GM23338 (cell line): ENCODE data around the gene CLPTM1L.

Source experiments
- CREB1 ChIP-seq: fragments of 250-450 bp; sonication (Bioruptor Pico); IDR thresholded peaks from 2 replicates; pipeline ENCODE4 v1.5.0; 2020; ENCODE audit warnings: low read depth, mild to moderate bottlenecking, moderate library complexity
- CTCF ChIP-seq, 2 experiments: fragments of 200-600 bp in 1 of 2; sonication (generic) in 1 of 2; conservative IDR thresholded peaks; 2 replicates each; pipeline versions ENCODE4 v1.5.1 to v1.6.1; 2016 to 2017; ENCODE audit warnings: antibody characterized with exemption in 2 of 2, low read depth in 2 of 2, mild to moderate bottlenecking in 2 of 2, moderate library complexity in 1 of 2
- ETS1 ChIP-seq: IDR thresholded peaks from 2 replicates; pipeline ENCODE4 v1.6.1; 2016; ENCODE audit warnings: antibody characterized with exemption
- EZH2 ChIP-seq: fragments of 200-600 bp; sonication (generic); IDR thresholded peaks from one replicate; pipeline ENCODE4 v1.8.0; 2017; ENCODE audit warnings: antibody characterized with exemption, mild to moderate bottlenecking, low read depth; ENCODE audit not compliant: unreplicated experiment
- EZH2phosphoT487 ChIP-seq: fragments of 200-600 bp; sonication (generic); IDR thresholded peaks from one replicate; pipeline ENCODE4 v1.8.1; 2018; ENCODE audit warnings: antibody characterized with exemption; ENCODE audit not compliant: unreplicated experiment
- JUNB ChIP-seq: IDR thresholded peaks from one replicate; pipeline ENCODE4 v1.6.1; 2016; ENCODE audit warnings: antibody characterized with exemption; ENCODE audit not compliant: unreplicated experiment
- POLR2AphosphoS5 ChIP-seq: IDR thresholded peaks from 2 replicates; pipeline ENCODE4 v1.6.1; 2016; ENCODE audit warnings: antibody characterized with exemption, low read depth
- REST ChIP-seq: IDR thresholded peaks from one replicate; pipeline ENCODE4 v1.6.1; 2018; ENCODE audit warnings: antibody characterized with exemption; ENCODE audit not compliant: unreplicated experiment
- ZNF462 ChIP-seq: fragments of 250-450 bp; sonication (Bioruptor Pico); IDR thresholded peaks from 2 replicates; pipeline ENCODE4 v1.5.0; 2020; ENCODE audit warnings: mild to moderate bottlenecking, moderate library complexity

- TF ChIP-seq CTCF (conservative IDR thresholded peaks at IDR 0.05; ENCODE audit: low read depth in 2 of 2) (no peak), POLR2AphosphoS5 (no peak), EZH2 (no peak), REST (no peak), ETS1 (no peak), EZH2phosphoT487 (no peak), JUNB (no peak), CREB1 (CRISPR knock-in tag) (no peak), ZNF462 (CRISPR knock-in tag) (no peak)
Measured at GRCh38 chr5:1343931-1344901, 683 bp downstream of the CLPTM1L start.
